GM19395 (cell line): ENCODE results near the gene RBPMS2.
"Not testable (repeated sequence)": the region's sequence is repeated elsewhere in the genome, so short reads cannot be mapped to it uniquely, and the experiment has no call there.

Experiments
- ATAC-seq: cut with Tn5 transposase; IDR thresholded peaks from one replicate; pipeline ENCODE4 v1.9.1; 2021; ENCODE audit warnings: mild to moderate bottlenecking, moderate library complexity; ENCODE audit not compliant: unreplicated experiment

The RBPMS2 gene

DNA sequence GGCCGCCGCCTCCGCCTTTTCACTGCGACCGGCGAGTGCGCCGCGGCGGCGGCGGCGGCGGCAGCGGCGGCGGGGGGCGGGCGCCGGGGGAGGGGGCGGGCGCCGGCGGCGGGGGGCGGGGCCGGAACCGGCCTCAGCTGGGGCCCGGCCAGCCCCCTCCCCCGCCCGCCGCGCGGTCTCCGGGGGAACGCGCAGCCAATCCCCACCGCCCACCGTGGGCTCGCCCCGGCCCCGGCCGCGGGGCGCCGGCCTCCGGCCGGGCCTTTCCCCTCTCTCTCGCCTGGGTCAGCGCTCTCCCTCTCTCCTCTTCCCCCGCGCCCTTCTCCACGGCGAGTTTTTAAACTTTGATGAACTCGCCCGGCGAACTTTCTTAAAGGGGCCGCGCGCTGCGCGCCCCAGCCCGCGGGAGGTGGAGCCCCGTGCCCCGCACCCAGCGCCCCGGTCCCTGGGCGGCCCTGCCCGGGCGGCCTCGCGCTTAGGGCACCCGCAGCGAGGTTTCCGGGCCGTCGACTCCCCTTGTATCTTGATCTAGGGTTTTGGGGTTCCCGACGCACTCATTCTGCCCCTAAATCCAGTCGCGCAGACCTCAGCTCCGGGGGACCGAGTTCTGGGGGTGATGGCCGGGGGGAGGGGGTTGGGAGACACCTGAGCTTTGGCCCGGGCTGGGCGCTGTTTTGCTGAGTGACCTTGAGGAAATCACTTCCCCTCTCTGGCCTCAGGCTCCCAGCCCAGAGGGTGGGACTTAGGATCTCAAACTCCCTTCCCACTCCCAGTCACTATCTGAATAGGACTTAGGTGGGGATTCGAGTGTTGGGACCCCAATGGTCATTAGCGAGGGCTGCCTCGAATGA, at the start of gene RBPMS2:
TSS of gene RBPMS2 (minus strand) at position 39 of the 851 bp plus-strand sequence. CDS start 270 bp downstream, outside the sequence.
- ATAC-seq = no peak

DNA sequence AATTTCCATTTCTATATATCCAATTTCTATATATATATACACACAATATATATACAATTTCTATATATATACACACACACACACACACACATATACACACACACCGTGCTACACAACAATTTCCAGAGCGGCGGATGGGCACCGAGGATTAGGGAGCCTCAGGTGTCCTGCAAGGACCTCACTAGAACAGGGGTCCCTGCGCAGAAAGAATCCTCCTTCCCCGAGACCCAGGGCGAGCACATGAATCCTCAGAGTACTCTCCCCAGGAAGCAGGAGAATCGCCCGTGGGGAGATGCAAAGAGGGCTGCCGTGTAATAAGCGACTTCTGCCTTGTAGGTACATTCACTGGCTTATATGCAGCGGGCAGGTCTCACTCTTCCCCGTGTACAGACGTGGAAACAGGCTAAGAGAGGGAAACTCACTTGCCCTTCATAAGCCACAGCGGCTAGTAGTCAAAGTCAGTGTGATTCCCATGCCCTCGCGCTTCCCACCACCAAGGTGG, 49.6 kb upstream of the RBPMS2 start:
- no peak for ATAC-seq

DNA sequence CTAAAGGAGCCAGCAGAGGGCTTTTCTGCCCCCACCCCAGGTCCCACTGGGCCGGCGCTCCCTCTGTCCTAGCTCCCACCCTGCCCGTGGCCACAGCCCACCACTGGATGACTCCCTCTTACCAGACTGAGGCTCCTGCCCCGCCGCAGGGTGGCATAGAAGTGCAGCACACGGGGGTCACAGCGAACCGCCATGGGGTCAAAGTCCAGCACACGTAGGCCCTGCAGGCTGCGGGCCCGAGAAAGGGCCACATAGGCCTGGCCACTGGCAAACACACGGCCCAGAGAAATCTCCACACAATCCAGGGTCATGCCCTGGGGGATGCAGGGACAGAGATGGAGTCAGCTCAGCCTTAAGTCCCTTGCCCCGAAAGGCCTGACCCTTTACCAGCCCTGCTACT, 41.1 kb upstream of the RBPMS2 start:
- ATAC-seq = no peak

DNA sequence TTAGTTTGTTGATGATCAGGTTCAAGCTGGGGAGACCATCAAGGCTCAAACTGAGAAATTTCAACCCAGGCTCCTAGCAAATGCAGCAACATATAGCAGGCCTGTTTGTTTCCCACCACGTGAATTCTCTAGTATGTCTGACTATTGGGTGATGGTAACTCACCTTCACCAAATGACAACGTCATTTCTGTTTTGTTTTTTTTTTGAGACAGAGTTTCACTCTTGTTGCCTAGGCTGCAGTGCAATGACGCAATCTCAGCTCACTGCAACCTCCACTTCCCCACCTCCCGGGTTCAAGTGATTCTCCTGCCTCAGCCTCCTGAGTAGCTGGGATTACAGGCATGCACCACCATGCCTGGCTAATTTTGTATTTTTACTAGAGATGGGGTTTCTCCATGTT, 39.6 kb upstream of the RBPMS2 start:
- not testable (repeated sequence) for ATAC-seq

DNA sequence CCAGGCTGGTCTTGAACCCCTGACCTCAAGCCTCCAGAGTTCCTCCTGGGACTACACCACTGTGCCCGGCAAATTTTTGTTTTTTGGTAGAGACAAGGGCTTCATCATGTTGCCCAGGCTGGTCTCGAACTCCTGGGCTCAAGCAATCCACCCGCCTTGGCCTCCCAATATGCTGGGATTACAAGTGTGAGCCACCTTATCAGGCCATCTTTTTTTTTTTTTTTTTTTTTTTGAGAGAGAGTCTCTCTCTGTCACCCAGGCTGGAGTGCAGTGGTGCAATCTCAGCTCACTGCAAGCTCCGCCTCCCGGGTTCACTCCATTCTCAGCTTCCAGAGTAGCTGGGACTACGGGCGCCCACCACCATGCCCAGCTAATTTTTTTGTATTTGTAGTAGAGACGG, 38.9 kb upstream of the RBPMS2 start:
- not testable (repeated sequence) for ATAC-seq

DNA sequence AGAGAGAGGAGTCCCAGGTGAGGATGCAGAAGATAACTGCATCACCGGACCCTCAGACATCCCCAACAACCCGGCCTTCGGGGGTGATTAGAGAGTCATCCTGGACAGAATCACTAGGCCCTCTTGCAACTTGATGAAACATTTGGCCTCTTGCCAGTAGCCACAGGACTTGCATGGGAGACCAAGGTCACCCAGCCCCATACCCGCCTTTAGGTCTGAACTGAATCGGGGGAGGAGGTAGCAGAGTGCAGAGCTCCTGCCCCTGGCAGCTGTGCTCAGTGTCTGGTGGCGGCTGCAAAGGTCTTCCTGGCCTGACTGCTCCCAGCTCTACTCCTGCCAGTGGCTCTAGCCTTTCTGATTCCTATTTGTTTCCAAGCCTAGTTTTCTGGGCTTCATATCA, 37.7 kb upstream of the RBPMS2 start:
- no peak for ATAC-seq

DNA sequence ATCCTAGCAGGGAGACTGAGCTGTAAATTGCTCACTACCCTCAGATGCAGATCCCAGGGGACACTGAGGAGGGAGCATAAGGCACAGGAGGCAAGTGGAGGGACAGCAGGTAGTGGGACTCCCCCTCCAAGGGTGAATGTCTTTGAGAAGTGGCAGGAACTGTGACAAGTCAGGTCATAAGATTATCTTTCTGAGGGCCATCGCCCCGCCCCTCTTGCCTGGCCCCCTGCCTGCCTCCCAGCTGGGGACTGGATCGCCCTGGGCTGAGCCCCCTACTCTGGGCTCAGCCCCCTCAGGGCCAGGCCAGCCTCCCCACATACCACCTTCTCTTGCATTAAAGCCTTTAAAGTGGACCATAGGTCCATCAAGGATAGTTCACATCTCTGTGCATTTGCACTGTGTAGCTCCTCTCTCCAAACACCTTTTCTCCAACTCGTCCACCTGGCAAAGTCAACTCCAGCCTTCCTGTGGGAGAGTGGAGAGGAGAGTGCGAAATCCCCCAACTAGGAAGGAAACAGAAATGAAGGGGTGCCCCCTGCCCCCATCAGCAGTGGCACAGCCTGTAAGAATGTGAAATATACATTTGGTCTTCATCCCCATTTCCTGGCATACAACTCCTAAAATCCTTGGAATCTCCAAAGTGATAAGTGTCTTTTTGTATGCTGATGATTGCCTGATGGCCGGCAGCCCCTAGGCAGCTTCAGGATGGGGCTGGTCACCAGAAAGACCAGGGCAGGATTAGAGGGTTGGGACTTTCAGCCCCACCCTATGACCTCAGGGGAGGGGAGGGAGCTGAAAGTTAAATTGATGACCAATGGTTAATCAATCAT, 35.3 kb upstream of the RBPMS2 start:
- ATAC-seq = no peak

DNA sequence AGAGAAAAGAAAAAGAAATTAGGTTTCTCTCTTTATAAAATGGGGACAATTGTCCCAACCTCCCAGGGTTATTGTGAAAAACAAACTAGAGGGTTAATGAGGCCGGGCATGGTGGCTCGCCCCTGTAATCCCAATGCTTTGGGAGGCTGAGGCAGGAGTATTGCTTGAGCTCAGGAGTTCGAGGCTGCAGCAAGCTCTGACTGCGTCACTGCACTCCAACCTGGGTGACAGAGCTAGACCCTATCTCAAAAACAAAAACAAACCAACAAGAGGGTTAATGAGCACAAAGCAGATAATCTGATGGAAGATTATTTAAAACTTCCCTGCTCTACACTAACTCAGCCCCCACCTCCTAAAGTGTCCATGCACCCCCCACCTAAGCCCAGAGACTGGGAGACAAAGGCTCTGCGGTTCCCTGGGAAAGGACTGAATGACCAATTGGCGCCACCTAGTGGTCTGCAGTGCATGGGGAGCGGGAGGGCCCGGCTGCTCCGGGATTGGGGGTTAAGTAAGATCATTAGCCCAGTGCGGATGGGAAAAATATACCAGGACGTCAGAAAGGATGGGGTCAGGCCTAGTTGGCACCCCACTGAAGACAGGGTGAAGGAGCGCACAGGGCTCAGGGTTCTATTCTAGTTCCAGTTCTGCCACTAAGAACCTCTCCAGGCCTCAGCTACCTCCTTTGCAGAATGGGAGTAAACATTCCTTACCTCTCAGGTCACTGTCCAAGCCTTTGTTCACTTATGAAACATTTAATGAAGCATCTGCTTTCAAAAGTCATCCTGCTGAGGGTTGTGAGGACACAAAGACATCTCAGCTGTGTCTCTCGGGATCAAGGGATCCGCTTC, 34.5 kb upstream of the RBPMS2 start:
- ATAC-seq = no peak

DNA sequence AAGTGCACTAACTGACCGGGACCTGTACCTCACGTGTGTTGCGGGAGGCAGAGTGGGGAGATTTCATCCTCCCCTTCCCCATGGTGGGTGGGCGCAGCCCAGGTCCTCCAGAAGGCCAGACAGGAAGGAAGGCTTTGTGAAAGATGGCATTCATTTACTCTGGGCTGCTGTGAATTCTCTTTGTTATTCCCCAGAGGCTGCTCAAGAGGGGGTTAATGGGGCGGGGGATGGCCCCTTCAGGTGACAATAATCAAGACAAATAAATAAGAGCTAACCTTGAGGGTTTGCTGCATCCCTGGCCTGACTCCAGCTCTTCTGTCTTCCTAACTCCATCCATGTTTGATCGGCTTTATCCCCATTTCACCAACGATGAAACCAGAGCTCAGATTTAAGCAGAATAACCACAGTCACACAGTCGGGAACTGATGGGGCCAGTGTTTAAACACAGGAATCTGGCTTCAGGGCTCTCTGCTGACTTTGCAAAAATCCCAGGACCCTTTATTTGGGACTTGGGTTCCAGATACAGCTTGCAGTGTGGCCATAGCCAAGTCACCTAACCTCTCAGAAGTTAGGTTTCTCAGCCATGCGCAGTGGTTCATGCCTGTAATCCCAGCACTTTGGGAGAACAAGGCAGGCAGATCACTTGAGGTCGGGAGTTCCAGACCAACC, 33.5 kb upstream of the RBPMS2 start:
- no peak for ATAC-seq

DNA sequence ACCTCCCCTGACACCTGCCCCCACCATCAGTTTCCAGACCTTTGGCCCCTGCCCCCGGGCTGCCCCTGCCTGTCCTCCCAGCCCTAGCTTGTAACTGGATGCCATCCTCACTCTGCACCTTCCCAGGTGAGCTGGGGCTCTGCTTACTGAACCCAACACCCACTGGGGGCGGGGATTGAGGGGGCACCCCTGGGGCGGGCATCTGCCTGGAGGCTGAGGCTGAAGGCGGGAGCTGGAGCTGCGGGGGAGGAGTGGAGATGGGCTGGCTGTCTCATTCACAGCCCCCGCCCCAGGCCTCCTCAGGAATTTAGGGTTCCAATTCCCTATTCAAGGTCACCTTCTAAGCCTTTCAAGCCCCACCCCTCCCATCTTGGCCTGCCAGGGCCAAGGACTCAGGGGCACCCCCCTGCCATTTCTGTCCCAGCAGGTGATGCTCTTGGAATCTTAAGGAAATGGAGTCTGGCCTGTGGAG, 32.4 kb upstream of the RBPMS2 start:
- no peak for ATAC-seq

DNA sequence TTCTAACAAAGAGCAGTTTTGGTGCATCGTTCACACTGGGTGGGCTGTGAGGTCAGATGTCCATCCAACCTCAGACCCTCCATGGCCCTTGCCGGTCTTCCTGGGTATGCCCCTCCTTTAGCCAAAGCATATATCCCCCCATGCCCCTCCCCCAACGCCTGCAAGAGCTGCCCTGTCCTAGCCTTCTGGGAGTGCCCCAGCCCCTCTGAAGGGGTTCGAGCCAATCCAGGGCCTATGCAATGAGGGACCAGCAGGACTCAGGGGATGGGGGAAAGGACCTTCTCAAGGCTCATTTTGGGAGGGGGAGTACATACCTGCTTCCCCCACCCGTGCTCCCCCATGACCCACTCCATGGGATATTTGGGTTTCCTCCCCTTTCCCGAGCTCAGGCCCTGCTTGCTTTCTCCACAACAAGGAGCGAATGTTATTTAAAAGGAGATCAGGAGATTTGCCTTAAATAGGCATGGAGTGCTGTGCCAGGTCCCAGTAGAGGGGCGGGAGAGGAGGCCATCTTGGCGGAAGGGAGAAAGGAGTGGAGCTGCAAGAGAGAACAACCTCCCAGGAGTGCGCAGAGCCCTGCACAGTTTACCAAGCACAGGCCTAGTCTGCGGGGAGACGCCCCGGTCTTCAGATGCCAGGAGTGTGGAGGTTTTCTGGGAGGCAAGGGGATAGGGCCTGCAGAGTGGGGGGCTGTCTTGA, 31.8 kb upstream of the RBPMS2 start:
- no peak for ATAC-seq

DNA sequence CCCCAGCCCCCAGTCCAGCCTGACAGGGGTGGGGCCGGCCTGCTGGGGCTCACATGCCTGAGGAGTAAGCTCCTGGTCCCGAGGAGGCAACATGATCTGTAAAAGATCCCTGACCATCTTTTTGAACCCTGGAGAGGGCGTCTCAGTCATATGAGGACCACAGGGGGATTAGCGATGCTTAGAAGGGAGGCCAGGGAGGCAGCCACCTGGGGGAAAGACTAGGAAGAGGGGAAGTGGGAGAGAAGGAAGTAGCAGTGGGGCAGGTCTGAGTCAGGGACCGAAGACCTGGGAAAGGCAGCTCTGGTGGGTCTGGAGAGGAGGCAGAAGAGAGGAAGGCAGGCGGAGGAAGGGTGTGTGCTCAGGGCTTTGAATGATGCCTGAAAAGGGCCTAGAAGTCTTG, 31.1 kb upstream of the RBPMS2 start:
- ATAC-seq = no peak

DNA sequence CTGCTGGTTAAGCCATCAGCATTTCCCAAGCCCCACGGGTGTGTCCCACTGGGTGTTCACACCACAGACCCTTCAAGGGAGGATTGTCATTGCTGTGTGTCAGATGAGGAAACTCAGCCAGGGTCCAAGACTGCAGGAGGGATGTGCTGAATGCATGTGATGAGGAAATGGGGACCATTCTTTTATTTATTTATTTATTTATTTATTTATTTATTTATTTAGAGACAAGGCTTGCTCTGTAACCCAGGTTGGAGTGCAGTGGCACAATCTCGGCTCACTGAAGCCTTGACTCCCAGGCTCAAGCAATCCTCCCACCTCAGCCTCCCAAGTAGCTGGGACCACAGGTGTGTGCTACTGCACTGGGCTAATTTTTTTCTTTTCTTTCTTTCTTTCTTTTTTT, 29.2 kb upstream of the RBPMS2 start:
- no peak for ATAC-seq

DNA sequence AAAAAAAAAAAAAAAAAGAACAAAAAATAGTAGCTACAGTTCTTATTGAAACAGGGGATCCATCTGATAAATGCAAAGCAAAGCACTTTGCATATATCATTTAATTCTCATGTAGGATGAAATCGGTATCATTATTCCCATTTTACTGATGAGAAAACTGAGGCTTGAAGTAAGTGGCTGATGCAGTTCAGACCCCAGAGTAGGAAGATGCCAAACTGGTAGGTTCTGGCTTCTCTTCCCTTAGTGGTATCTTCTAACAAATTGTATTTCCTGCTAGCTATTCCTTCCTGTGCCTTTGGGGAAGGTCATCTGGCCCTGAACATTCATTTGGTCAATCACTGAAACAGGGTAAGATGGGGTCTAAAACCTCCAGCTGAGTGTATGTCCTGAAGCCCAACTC, 28.1 kb upstream of the RBPMS2 start:
- no peak for ATAC-seq

DNA sequence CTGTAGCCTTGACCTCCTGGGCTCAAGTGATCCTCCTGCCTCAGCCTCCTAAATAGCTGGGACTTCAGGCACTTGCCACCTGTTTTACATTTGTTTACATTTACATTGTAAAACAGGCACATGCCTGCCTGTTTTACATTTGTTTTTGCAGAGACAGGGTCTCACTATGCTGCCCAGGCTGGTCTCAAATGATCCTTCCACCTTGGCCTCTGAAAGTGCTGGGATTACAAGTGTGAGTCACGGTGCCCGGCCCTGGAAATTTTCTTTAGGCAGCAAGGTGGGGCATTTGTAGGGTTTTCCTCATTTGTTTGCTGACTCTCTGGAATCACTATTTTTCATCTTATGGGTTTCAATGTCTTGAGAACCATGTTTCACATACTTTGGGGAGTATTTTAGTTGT, 25.1 kb upstream of the RBPMS2 start:
- no peak for ATAC-seq

DNA sequence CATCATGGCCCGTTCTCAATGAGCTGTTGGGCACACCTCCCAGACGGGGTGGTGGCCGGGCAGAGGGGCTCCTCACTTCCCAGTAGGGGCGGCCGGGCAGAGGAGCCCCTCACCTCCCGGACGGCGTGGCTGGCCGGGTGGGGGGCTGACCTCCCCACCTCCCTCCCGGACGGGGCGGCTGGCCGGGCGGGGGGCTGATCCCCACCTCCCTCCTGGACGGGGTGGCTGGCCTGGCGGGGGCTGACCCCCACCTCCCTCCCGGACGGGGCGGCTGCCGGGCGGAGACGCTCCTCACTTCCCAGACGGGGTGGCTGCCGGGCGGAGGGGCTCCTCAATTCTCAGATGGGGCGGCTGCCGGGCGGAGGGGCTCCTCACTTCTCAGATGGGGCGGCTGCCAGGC, 23.5 kb upstream of the RBPMS2 start:
- ATAC-seq = not testable (repeated sequence)

DNA sequence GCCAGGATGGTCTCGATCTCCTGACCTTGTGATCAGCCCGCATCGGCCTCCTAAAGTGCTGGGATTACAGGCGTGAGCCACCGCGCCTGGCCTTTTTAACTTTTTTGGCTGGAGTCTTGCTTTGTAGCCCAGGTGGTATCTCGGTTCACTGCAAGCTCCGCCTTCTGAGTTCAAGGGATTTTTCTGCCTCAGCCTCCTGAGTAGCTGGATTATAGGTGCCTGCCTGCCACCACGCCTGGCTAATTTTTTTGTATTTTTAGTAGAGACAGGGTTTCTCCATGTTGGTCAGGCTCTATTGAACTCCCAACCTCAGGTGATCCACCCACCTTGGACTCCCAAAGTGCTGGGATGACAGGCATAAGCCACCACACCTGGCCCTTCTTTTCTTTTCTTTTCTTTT, 20.5 kb upstream of the RBPMS2 start:
- ATAC-seq = not testable (repeated sequence)

DNA sequence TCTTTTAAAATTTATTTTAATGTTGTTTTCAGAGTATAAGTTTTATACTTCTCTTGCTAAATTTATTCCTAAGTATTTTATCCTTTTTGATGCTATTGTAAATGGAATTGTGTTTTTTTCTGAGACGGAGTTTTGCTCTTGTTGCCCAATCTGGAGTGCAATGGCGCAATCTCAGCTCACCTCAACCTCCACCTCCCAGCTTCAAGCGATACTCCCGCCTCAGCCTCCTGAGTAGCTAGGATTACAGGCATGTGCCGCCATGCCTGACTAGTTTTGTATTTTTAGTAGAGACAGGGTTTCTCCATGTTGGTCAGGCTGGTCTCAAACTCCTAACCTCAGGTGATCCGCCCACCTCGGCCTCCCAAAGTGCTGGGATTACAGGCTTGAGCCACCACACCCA, 19.9 kb upstream of the RBPMS2 start:
- ATAC-seq = not testable (repeated sequence)

DNA sequence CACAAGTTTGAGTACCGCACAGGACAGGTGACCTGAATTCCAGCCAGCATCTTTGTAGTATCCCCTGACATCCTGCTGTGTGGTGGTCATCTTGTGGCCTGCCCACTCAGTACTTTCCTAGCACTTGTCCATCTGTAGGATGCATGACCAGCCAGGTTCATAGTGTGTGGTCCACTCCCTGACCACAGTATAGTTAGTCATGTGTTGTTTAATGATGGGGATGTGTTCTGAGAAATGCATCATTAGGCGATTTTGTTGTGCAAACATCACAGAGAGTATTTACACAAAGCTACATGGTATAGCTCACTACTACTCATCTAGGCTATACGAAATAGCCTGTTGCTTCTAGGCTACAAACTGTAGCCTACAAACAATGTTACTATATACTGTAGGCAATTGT, 16.9 kb upstream of the RBPMS2 start:
- ATAC-seq = no peak

DNA sequence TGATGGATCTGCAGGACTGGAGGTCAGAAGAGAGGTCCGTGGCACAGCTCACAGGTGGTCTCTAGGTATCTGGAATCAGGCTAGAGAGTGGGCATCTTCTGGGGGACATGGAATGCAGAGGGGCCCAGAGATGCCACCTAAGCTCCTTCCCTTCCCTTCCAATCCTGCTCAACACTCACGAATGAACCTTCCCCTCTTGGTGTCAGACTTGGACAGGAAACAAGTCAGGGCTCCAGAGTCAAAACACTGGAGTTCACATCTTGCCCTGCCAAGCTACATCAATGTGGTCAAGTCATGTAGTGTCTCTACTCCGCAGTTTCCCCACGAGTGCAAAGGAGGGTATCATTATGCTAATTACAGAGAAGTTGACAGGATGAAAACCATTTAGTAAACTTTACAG, 16.0 kb upstream of the RBPMS2 start:
- ATAC-seq = no peak
